Stomach (tissue), 4 donors: ENCODE results near the gene ANKRD33B.

ENCODE experiments used
- CTCF ChIP-seq, 7 experiments: fragments of 450-650 bp in 4 of 7; fragments of 200-600 bp in 3 of 7; sonication (generic) in 3 of 7; IDR thresholded peaks; one replicate each; pipeline ENCODE4 v1.5.1; 2016 to 2019; ENCODE audit warnings: antibody characterized with exemption in 7 of 7, control low read depth in 2 of 7, mild to moderate bottlenecking in 1 of 7
- EP300 ChIP-seq: sonication (generic); formaldehyde crosslinking; IDR thresholded peaks from one replicate; pipeline ENCODE4 v1.6.1; 2017; ENCODE audit warnings: antibody characterized with exemption
- POLR2A ChIP-seq, 4 donors: fragments of 450-650 bp; IDR thresholded peaks; one replicate each; pipeline ENCODE4 v1.6.1; 2016; ENCODE audit warnings: antibody characterized with exemption in 4 of 4, control low read depth in 2 of 4, mild to moderate bottlenecking in 1 of 4, moderate library complexity in 1 of 4

- no peak for TF ChIP-seq POLR2A (IDR thresholded peaks at IDR 0.05)
- no peak for TF ChIP-seq CTCF (IDR thresholded peaks at IDR 0.05)
- TF ChIP-seq EP300: no peak
Observed at GRCh38 chr5:10649666-10650380, 86.0 kb downstream of the ANKRD33B start.
